DND-41 (cell line): ENCODE measurements around the gene PLEKHM3.

Source experiments
- EZH2 ChIP-seq: IDR thresholded peaks from 3 replicates; pipeline ENCODE4 v1.6.1; 2012; ENCODE audit warnings: borderline replicate concordance, low read depth, mild to moderate bottlenecking, moderate library complexity, low read length, inconsistent platforms; ENCODE audit not compliant: severe bottlenecking
- TF ChIP-seq, protein P1 (sequence below): IDR thresholded peaks from 2 replicates; pipeline ENCODE4 v1.5.1; 2012; ENCODE audit warnings: borderline replicate concordance, low read length, moderate library complexity, mild to moderate bottlenecking; ENCODE audit not compliant: poor library complexity, severe bottlenecking; ENCODE audit errors: extremely low read depth

DNA sequence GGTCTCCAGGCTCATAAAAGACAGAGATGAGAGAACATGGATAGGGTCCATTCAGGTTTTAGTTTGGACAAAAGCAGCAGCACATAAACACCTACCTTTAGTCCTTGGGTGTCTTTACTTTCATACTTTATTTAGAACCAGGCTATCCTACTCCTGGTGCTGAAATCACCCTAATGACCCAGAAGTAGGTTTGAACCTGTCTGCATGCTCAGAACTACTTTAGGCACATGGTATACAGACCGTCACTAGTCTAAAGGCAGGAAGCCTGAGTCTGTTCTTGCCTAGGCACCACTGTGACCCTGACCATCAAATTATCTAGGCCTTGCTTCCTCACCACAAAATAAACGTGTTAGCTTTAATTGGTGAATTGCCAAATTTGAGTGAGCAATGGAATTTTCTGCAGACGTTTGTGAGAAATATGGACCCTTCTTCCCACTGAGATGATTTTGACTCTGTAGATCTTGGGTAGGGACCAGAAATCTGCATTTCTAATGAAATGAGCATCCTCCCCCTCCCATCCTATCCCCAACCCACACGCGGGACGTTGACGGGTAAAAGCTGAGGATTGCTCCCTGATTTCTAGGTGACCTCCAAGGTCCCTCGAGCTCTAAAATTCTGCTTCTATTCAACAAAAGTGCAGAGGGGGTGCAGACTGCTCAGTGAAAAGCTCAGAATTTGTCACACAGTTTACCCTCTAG lies 75.1 kb downstream of the PLEKHM3 start:
- TF ChIP-seq, protein P1, sequence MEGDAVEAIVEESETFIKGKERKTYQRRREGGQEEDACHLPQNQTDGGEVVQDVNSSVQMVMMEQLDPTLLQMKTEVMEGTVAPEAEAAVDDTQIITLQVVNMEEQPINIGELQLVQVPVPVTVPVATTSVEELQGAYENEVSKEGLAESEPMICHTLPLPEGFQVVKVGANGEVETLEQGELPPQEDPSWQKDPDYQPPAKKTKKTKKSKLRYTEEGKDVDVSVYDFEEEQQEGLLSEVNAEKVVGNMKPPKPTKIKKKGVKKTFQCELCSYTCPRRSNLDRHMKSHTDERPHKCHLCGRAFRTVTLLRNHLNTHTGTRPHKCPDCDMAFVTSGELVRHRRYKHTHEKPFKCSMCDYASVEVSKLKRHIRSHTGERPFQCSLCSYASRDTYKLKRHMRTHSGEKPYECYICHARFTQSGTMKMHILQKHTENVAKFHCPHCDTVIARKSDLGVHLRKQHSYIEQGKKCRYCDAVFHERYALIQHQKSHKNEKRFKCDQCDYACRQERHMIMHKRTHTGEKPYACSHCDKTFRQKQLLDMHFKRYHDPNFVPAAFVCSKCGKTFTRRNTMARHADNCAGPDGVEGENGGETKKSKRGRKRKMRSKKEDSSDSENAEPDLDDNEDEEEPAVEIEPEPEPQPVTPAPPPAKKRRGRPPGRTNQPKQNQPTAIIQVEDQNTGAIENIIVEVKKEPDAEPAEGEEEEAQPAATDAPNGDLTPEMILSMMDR: no peak
- no peak for TF ChIP-seq EZH2
